ENCODE data around the gene FBN3.
A peak's percentile ranks its signal among the peaks of the same experiment; 100 is the strongest.
"Not testable (repeated sequence)": the region's sequence is repeated elsewhere in the genome, so short reads cannot be mapped to it uniquely, and the experiment has no call there.

Gene FBN3

DNA sequence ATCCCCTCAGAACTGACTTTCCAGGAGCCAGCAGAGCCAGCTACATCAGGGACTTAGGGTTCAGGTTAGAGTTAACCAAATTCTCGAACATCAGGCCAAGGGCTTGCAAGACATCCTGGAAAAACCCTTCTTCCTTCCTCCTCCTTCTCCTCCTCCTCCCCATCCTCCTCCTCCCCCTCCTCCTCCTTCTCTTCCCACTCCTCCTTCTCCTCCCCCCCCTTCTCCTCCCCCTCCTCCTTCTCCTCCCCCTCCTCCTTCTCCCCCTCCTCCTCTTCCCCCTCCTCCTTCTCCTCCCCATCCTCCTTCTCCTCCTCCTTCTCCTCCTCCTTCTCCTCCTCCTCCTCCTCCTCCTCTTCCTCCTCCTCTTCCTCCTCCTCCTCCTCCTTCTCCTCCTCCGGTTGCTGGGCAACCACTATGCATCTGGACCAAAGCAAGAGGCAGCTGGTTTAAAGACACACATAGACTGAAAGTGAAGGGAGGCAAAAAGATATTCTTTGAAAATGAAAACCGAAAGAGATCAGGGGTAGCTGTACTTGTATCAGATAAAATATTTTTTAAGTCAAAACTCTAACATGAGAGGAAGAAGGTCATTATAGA is 102.7 kb downstream of the FBN3 start:
- DNase-seq: peak; percentile 42

DNA sequence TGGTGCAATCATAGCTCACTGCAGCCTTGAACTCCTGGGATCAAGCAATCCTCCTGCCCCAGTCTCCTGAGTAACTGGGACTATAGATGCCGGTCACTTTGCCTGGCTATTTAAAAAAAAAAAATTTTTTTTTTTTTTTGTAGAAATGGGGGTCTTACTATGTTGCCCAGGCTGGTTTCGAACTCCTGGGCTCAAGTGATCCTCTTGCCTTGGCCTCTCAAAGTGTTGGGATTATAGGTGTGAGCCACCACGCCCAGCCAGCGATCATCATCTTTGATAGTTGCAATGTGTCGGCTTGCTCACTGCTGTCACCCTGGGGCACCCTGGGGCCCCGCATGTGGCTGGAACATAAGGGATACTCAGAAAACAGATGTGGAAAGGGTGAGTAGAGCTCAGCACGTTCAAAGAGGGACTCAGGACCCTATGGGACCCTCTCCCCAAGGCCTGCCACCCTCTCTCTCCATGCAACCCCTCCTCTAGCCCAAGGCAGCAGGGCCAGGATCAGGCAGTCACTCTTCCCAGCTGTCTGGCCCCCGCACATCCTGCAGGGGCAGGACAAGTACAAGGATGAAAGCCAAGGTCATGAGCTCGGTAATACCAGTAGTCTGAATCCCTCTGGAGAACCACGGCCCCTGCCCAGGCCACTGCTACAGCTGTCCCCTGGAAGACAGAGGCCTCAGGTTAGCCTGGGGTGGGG is 103.4 kb downstream of the FBN3 start:
- DNase-seq: no peak

DNA sequence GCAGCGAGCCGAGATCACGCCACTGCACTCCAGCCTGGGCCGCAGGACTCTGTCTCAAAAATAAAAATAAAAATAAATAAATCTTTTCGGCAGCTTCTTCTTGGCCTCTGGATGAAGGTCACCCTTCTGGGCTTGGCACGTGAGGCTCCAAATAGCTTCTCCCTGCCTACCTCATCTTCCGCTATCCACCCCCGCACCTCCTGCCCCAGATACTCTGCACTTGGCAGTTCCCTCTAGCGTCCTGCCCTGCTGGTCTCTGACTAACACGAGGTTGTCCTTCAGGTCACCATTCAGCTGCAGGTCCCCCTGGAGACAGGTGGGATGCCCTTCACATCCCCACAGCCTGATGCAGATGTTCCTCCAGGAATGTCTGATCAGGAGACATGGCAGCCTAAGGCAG is 105.4 kb downstream of the FBN3 start:
- DNase-seq: no peak

DNA sequence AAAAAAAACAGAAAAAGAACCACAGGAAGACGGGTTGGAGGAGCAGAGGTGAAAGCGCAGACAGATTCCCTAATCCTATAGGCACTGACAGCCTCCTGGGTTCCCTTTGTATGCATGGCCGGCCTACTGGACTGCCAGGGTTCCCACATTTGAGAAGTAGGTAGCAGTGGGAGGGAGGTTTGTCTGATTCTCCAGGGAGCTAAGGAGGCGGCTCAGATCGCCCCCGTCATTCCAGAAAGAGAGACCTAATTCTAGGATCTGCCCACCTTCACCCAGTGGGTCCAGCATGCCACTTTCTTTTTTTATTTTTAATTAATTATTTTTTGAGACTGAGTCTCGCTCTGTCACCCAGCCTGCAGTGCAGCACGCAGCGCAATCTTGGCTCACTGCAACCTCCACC is 106.5 kb downstream of the FBN3 start:
- no peak for DNase-seq

DNA sequence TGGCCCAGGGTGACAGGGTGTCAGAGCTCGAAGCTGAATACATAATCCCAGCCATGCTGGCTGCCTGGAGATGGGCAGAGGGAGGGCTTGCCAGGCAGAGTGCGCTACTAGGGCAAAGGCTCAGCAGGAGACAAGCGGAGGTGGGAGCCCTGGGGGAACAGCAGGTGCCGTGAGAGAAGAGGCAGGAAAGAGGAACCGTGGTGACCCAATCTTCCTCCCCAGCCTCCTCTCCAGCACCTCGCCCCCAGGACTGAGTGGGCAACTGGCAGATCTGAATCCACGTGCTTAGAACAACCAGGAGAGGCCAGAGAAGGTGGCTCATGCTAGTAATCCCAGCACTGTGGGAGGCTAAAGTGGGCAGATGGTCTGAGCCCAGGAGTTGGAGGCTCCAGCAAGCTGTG is 107.9 kb downstream of the FBN3 start:
- DNase-seq: peak; percentile 70

DNA sequence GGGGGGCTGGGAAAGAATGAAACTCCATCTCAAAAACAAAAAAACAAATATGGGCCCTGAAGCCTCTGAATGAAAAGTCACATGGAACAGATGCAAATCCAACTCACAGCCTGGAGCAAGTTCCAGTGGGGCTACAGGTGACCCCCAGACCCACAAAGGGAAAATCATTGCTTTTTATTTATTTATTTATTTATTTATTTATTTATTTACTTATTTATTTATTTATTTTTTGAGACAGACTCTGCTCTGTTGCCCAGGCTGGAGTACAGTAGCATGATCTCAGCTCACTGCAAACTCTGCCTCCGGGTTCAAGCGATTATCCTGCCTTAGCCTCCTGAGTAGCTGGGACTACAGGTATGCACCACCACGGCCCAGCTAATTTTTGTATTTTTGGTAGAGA is 110.2 kb downstream of the FBN3 start:
- no peak for DNase-seq

DNA sequence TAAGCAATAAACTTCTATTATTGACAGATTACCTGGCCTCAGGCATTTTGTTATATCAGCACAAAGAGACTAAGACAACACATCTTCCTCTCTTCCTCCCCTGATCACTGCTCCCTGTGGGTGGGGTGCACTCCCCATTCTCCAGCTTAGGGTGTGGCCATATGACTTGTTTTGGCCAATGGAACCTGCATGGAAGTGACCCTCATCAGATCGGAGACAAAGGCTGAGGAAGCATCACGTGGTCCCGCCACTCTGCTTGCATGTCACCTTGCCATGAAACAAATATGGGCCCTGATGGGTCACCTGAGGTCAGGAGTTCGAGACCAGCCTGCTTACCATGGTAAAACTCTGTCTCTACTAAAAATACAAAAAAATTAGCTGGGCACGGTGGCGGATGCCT is 110.6 kb downstream of the FBN3 start:
- DNase-seq: no peak

DNA sequence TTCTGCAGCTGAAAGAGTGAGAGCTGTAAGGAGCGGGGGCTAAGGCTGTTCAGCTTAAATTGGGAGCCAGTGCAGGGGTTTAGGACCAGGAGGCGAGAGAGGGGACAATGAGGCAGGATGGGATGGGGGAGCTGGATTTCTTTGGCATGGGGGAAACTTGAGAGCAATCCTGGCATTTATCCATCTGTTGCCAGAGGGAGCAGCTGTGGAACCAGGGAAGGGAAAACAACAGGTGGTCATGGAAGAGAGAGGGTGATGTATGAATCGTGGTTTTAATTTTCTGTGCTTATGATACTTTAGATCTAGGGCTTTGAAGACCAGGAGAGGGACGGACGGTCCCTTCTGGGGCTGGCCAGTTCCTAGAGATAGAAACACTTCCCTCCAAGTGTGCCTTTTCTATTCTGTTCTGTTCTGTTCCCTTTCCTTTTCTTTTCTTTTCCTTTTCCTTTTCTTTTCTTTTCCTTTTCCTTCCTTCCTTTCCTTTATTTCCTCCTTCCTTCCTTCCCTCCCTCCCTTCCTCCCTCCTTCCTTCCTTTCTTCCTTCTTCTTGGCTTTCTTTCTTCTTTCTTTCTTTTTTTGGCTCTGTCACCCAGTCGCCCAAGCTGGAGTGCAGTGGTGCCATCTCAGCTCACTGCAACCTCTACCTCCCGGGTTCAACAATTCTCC is 112.8 kb downstream of the FBN3 start:
- DNase-seq: no peak

DNA sequence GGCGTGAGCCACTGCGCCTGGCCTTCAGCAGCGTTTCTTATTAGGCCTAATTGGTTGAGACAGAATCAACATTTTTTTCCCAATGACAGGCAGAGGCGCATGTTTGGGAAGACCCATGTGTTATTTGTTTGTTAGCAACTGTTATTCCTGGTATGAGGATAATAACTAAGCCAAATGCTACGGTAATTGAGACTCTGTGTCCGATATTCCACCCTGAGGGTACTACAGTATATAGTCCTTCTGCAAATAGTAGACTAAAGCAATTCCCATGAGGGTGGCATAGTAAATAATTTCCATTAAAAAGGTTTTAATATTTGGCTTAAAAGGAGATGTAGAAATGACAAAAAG is 115.2 kb downstream of the FBN3 start:
- DNase-seq: no peak

DNA sequence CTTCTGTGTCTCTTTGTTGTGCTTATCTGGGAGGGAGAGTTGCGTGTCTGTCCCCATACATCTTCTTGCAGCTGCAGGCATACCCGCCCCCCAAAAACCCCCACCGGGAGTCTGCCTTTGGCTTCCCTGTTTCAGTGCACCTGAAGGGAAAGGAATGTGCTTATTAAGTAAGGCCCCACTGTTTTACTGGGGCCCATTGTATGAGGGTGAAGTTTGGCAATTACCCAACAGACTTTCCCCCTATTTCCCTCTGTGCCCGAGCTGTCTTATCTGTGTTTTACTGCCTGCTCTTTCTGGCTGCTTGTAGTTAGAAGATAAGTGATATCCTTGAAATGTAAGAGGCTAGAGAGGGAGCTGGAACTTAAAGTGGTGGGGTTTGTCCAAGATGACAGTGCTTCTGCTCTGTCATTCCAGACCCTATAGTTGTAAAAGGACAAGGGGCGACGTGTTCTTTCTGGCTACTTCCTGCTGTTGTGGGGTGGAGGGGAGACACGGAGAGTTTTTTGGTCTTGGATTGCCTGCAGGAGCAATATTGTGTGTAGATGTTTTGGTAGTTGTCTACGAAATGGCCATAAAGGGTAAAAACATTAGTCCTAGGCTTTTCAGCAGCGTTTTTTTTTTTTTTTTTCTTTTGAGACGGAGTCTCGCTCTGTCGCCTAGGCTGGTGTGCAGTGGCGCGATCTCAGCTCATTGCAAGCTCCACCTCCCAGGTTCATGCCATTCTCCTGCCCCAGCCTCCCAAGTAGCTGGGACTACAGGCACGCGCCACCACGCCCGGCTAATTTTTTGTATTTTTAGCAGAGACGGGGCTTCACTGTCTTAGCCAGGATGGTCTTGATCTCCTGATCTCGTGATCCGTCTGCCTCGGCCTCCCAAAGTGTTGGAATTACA is 115.9 kb downstream of the FBN3 start:
- peak; percentile 96 for DNase-seq

DNA sequence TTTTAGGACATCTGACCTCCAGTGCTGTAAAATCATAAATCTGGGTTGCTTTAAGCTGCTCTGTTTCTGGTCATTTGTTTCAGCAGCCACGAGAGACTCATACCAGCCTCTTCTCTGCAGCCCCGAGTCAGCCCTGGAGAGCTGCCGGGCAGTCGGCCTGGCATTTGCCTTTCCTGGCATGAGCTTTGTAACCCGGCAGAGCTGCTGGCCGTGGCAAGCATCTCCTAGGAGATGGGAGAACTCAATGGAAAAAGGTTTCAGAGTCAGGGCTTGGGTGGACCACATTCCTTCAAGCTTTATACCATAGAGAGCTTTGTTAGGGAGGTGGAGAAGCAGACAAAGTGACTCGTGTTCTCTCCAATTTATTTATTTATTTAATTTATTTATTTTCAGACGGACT is 118.4 kb downstream of the FBN3 start:
- no peak for DNase-seq

DNA sequence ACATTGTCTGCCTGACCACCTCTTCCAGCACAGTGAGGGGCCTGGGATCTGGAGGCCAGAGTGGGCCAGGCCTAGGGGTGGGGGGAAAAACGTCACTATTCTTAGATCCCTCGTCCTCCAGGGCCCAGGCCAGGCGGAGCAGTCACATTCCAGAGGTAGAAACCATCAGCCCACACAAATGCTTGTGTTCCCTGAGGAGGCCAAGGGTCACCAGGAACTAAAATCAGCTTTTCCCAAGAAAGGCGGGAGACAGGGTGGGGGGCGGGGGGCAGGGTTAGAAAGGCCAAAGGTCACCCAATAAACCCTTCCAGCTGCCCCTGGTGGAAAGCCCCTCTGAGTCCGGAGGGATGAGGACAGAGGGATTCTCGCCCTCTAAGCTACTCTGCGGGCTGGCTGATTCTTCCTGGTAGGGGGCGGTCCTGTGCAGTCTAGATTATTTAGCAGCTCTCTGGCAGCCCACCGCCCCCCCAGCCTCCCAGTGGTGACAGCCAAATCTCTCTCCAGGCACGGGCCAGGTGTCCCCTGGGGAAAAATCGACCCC is 120.4 kb downstream of the FBN3 start:
- DNase-seq: no peak

DNA sequence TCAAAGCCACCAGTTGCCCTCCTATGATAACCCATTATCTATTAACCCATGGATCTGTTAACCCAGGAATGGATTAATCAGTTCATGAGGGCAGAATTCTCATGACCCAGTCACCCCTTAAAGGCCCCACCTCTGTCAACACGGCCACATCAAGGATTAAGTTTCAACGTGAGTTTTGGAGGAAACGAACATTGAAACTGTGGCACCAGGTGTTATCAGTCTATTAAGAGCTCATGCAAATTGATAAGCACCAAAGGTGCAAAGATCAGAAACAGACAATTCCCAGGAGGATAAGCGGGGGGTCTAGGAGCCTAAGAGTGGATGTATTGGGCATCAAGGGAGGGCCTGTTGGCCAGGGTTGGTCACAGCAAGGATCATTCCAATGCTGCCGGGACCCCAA is 124.1 kb downstream of the FBN3 start:
- DNase-seq: no peak

DNA sequence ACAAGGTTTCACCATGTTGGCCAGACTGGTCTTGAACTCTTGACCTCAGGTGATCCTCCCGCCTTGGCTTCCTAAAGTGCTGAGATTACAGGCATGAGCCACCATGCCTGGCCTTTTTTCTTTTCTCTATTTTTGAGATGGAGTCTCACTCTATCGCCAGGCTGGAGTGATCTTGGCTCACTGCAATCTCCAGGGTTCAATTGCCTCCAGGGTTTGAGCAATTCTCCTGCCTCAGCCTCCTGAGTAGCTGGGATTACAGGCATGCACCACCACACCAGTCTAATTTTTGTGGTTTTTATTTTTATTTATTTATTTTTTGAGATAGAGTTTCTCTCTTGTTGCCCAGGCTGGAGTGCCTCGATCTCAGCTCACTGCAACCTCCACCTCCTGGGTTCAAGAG is 125.1 kb downstream of the FBN3 start:
- DNase-seq: not testable (repeated sequence)

DNA sequence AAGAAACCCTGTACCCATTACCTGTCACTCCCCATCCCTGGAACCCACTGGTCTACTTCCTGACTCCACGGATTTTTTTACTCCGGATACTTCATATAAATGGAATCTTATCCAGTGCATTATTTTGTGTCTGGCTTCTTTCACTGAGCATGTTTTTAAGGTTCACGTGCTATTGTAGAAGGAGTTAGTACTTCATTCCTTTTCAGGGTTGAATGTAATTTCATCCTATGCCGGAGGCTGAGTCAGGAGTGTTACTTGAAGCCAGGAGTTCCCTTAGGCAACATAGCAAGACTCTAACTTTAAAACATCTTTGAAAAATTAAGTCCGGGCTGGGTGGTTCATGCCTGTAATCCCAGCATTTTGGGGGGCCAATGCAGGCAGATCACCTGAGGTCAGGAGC is 126.0 kb downstream of the FBN3 start:
- no peak for DNase-seq

DNA sequence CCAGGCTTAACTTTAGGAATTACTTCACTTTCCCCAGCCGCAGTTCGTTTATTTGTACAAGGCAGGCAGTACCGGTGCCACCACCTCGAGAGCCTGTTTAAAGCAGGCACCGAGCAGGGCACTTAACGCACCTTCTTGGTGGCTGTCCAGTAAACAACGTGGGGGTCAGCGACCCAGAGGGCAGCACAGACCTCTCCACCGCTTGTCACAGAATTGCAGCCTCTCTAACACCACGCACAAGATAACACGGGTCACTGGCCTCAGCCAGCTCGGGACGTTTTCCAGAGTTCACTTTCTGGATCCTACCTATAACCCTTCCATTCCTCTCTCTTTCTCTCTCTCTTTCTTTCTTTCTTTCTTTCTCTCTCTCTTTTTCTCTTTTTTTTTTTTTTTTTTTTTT is 127.1 kb downstream of the FBN3 start:
- no peak for DNase-seq

DNA sequence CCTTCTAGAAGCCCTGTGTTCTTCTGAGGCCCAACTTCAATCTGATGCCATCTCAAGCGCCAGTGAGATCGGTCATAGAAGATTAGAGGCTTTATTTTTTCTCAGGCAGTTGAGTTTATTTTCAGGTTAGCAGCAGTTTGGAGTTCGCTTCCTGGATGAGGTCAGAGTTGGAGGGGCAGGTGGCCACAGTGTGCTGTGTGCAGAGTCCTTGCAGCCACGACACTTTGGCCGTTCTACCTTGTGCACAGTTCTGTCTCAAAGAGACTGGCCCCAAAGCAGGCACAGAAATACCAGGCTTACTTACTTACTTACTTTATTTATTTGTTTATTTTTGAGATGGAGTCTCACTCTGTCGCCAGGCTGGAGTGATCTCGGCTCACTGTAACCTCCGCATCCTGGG is 128.0 kb downstream of the FBN3 start:
- no peak for DNase-seq

DNA sequence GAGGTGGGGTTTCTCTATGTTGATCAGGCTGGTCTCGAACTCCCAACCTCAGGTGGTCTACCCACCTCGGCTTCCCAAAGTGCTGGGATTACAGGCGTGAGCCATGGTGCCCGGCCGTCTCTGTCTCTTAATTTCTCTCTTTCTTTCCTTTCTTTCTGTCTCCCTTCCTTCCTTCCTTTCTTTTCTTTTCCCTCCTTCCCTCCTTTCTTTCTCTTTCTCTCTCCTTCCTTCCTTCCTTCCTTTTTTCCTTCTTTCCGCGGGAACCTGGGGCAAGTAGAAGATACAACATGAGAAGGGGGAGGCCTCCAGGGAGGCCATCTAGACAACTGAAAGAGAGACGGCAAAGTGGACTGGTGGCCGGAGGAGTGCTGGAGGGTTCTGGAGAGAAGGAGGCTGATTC is 128.7 kb downstream of the FBN3 start:
- no peak for DNase-seq

DNA sequence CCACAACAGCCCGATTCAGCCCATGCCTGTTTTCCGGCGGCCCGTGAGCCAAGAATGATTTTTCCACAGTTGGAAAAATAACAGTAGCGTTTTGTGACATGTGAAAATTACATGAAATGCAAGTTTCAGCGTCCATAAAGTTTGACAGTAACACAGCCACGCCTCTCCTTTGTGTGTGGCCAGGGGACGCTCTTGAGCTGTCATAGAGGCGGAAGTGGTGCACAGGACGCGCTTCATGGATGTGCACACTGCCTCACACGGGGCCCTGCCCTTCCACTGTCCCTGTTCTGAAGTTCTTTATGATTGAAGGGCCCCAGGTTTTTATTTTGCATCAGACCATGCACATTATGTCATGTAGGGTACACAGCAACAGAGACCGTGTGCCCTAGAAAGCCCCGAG is 131.6 kb downstream of the FBN3 start:
- peak; percentile 90 for DNase-seq

All from hematopoietic multipotent progenitor cell treated with erythropoietin and hydrocortisone succinate and interleukin-3 and kit ligand, for 4 days (in vitro differentiated cells).